ENCODE results near the gene PRUNE2.
"Not testable (repeated sequence)": the region's sequence is repeated elsewhere in the genome, so short reads cannot be mapped to it uniquely, and the experiment has no call there.

Gene PRUNE2

GRCh38 chr9:76793784-76794431 lies 112.0 kb downstream of the PRUNE2 start:
- DNase-seq, result no peak

DNA sequence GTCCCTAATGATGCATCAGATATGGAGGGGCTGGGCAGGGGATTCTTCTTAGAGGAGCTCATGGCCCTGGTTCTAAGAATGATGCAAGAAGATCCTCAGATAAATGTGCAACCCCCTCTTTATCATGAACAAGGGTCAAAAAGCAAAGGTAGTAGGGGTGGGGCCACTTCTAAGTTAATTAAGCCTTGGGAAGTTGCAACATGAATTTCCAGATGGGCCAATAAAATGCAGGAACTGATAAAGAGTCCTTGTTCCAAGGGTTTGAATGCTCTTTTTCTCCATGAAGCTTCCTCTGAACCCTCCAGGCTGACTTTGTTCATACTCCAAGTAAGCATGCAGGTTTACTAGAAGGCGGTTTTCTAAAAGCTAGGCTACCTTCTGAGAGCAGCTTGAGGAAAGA lies 116.1 kb downstream of the PRUNE2 start:
- no peak for DNase-seq

GRCh38 chr9:76787677-76788076 lies 118.2 kb downstream of the PRUNE2 start:
- peak in 1 of 2 donors; percentile 18 for DNase-seq

DNA sequence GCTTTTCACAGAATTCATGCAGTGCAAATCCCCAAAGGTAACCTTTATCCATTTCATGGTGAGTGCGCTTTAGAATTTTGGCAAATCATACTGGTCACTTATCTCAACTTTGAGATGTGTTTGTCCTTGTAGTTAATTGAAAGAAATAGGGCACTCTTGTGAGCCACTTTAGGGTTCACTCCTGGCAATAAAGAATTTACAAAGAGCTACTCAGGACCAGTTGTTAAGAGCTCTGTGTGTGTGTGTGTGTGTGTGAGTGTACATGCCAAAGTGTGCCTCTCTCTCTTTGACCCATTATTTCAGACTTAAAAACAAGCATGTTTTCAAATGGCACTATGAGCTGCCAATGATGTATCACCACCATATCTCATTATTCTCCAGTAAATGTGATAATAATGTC lies 120.4 kb downstream of the PRUNE2 start:
- no peak for DNase-seq

DNA sequence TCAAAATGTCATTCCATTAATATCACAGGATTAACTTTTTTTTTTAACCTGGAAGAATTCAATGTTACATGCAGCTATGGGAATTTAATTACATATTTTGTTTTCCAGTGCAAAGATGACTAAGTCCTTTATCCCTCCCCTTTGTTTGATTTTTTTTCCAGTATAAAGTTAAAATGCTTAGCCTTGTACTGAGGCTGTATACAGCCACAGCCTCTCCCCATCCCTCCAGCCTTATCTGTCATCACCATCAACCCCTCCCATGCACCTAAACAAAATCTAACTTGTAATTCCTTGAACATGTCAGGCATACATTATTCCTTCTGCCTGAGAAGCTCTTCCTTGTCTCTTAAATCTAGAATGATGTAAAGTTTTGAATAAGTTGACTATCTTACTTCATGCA lies 121.0 kb downstream of the PRUNE2 start:
- no peak for DNase-seq

- no peak for DNase-seq
These were observed 133.0 kb downstream of the PRUNE2 start for GRCh38 chr9:76772686-76773445.

GRCh38 chr9:76766126-76766525 lies 139.8 kb downstream of the PRUNE2 start:
- no peak for DNase-seq

- no peak for DNase-seq
These were observed 141.8 kb downstream of the PRUNE2 start, which contains the start of gene PCA3 for GRCh38 chr9:76764138-76764537. PCA3 (plus strand) TSS chr9:76764438.

GRCh38 chr9:76761448-76761847 lies 144.5 kb downstream of the PRUNE2 start:
- no peak for DNase-seq

- peak in 1 of 2 donors; percentile 7 for DNase-seq
These were observed 146.2 kb downstream of the PRUNE2 start for GRCh38 chr9:76759732-76760131.

DNA sequence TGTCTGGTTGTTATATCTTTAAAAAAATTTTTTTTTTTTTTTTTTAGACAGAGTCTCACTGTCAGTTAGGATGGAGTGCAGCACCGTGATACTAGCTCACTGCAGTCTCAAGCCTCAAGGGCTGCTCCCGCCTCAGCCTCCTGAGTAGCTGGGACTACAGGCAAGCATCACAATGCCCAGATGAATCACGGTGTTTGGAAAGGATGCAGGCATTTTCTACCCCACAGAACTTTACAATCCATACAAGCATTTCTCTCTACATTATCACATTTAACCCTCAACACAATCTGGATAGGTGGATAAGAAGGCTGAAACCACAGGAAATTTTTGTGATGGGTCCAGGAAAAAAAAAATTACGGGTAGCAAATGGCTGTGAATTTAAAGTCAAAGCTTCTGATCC lies 147.4 kb downstream of the PRUNE2 start:
- DNase-seq, result no peak

DNA sequence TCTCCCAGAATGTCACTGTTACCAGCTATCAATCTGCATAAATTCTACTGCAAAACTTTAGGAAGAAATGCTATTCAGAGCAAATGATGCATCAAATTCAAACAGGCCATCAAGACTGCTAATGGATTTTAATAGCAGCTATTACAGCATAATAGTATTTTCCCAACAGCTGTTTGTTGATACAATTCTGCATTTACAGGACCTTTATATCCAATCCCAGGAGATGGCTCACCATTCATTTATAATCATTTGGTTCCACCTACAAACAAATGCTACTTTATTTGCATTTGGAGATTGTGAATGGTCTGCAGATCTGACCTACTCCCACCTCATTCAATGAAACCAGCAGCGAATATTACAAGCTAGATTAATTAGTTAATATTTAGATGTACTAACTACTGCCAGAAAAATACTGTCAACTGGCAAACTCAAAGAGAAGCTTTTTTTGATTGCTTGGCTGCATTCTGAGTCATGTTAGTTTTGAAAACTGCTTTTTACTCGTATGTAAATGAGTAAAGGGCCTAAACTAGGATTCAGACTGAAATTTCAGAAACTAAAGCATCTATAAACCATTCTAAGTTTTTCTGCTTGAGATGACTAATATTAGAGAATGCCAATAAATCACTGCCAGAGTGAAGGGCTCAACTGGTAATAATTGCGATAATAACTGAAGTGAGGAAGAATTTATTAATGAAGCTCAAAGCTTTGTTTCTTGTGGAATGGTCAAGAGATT lies 148.8 kb downstream of the PRUNE2 start:
- DNase-seq, result no peak

DNA sequence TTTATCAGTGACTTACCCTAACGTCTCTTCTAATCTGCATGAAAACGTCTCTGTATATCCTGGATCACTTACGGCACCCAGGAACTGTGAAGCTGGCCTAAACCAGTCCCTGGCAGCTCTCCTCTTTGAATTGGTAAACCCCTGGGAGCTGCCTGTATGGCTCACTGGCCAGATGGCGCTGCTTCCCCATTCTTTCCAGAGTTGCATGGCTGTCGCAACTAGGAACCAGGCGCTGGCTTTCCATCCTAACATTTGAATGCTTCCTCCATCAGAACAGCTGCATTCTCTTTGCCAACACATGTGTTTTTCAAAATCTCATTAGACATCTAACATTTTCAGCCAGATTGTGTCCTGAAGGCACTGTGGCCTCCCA lies 149.7 kb downstream of the PRUNE2 start:
- peak; percentile 42 to 45 for DNase-seq

GRCh38 chr9:76751001-76751400 lies 154.9 kb downstream of the PRUNE2 start:
- no peak for DNase-seq

- DNase-seq, result no peak
These were observed 161.6 kb downstream of the PRUNE2 start for GRCh38 chr9:76744336-76744735.

DNA sequence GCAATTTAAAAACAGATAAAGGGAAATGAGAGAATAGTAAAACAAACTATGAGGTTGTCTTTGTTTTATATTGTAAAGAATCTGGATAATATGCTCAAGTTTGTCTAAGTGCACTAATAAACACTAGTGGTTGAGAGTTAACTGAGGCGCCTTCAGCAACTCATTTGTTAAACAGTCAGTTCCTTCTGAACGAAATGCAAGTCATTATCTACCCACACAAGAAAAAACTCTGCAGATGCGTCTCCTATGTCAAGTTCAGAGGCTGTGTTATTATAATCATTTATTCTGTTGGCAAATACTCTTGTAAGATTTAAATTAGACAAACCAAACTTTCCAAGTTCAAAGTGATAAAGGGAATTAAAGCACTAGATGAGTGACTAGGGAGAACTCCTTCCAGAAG lies 162.0 kb downstream of the PRUNE2 start:
- no peak for DNase-seq

GRCh38 chr9:76742890-76743289 lies 163.0 kb downstream of the PRUNE2 start:
- DNase-seq, result not testable (repeated sequence)

GRCh38 chr9:76741524-76741923 lies 164.4 kb downstream of the PRUNE2 start:
- DNase-seq, result no peak

GRCh38 chr9:76738402-76738801 lies 167.5 kb downstream of the PRUNE2 start:
- DNase-seq, result no peak

DNA sequence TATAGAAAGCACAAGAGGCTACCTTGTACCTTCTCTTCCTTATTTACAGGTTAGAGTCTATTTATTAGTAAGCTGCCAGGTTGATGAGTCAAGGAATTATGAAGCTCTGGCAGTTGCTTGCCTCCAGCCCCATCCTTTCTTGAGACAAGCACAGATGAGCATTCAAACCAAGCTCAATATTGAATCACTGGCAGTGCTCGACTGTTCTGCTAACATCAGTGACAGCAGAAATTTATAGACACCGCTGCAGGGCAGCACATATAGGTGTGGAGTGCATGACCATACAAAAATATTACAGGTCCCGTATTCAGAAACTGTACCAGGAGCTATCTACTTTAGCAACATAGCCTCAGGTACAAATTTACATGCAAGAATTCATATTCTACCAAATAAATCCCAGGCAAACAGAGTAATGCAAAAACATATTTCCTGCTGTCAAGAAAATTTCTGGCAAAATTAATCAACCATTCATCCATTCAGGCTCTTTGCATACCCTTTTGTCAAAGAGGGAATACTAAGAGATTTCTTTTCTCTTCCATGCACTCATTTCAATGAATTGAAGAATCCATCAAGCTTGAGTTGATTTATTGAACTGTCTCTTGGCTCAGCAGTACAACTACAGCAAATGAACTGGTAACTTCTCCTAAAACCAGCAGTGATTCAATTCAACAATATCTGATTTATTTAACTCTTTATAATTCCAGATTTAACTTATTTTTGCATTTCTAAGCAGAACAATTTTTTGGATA lies 168.6 kb downstream of the PRUNE2 start:
- DNase-seq, result no peak

DNA sequence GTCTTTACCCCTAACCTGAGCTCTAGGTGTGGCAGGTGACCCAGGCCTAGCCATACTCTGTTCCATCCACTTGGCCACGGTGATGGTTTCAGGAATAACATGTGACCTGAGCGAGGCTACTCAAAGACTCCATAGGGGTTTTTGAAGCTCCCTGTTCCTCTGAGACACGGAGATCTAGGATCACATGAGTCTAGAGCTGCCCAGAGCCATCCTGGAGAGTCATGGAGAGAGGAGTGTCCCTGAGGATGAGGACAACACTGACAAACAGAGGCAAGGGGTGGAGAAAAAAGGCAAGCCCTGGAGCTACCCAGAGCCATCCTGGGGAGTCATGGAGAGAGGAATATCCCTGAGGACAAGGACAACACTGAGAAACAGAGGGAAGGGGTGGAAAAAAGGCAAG lies 171.2 kb downstream of the PRUNE2 start:
- DNase-seq, result no peak

DNA sequence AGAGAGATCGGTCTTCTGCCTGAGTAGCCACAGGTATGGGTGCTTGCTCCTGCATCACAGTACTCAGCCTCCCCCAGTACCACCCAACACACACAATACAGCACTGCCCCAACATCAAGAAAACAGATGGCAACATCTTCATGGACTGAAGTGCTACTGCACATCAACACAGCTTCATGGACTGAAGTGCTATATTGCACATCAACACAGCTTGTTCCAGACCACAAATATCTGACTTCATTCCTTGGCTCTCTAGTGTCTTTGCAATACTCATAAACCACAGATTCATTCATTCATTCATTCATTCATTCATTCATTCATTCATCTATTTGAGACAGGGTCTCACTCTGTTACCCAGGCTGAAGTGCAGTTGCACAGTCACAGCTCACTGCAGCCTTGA lies 172.8 kb downstream of the PRUNE2 start:
- DNase-seq, result no peak
